ENCODE data around the gene TMC4. TPM values are rescaled to one million over a fixed set of nuclear protein-coding genes. Genes with fewer than 3 reads are reported as not detected.
"Not testable (repeated sequence)": the region's sequence is repeated elsewhere in the genome, so short reads cannot be mapped to it uniquely, and the experiment has no call there.

The TMC4 gene
- total RNA-seq (2014; rRNA removed; shearing (Covaris generic)): not detected in 2 replicates
- polyA plus RNA-seq (2015; cell fraction: cytosol; rRNA removed): 1.0 and 1.2 TPM in 2 replicates
- 1.1 TPM in 1 of 2 replicates, not detected in the other for polyA plus RNA-seq (2015; cell fraction: nucleus; rRNA removed)

- in situ Hi-C loops (cut with HindIII; ENCODE audit: low pct_unique_long_range_greater_than_20kb, low sequenced_read_pairs): no loop called here
These were observed at the start of gene TMC4 for GRCh38 chr19:54172471-54173358. TSS of gene TMC4 (minus strand) at chr19:54173160. CDS start at chr19:54173117, 43 bp downstream.

GRCh38 chr19:54221947-54222346 is 49.0 kb upstream of the TMC4 start:
- DNase-seq (ENCODE audit: low read depth, low spot score); in situ Hi-C loops (cut with HindIII; ENCODE audit: low pct_unique_long_range_greater_than_20kb, low sequenced_read_pairs): not testable (repeated sequence)

More at GRCh38 chr19:54172471-54173358, at the start of gene TMC4:
- DNase-seq (ENCODE audit: low read depth, low spot score): no peak

- in situ Hi-C loops (cut with HindIII; ENCODE audit: low pct_unique_long_range_greater_than_20kb, low sequenced_read_pairs); DNase-seq (ENCODE audit: low read depth, low spot score): not testable (repeated sequence)
These were observed 46.7 kb upstream of the TMC4 start for GRCh38 chr19:54219702-54220101.

- no peak for DNase-seq (ENCODE audit: low read depth, low spot score)
- in situ Hi-C loops (cut with HindIII; ENCODE audit: low pct_unique_long_range_greater_than_20kb, low sequenced_read_pairs): no loop called here
These were observed 46.2 kb upstream of the TMC4 start for GRCh38 chr19:54218960-54219661.

- DNase-seq (ENCODE audit: low read depth, low spot score): no peak
- in situ Hi-C loops (cut with HindIII; ENCODE audit: low pct_unique_long_range_greater_than_20kb, low sequenced_read_pairs): no loop called here
These were observed 45.3 kb upstream of the TMC4 start for GRCh38 chr19:54218259-54218658.

- DNase-seq (ENCODE audit: low read depth, low spot score); in situ Hi-C loops (cut with HindIII; ENCODE audit: low pct_unique_long_range_greater_than_20kb, low sequenced_read_pairs): not testable (repeated sequence)
These were observed 44.7 kb upstream of the TMC4 start for GRCh38 chr19:54217517-54218247.

- DNase-seq (ENCODE audit: low read depth, low spot score): no peak
- in situ Hi-C loops (cut with HindIII; ENCODE audit: low pct_unique_long_range_greater_than_20kb, low sequenced_read_pairs): no loop called here
These were observed 43.9 kb upstream of the TMC4 start for GRCh38 chr19:54216869-54217268.

- in situ Hi-C loops (cut with HindIII; ENCODE audit: low pct_unique_long_range_greater_than_20kb, low sequenced_read_pairs); DNase-seq (ENCODE audit: low read depth, low spot score): not testable (repeated sequence)
These were observed 41.8 kb upstream of the TMC4 start for GRCh38 chr19:54214734-54215133.

GRCh38 chr19:54214217-54214616 is 41.3 kb upstream of the TMC4 start:
- in situ Hi-C loops (cut with HindIII; ENCODE audit: low pct_unique_long_range_greater_than_20kb, low sequenced_read_pairs): not testable (repeated sequence)

GRCh38 chr19:54211235-54211634 is 38.3 kb upstream of the TMC4 start:
- in situ Hi-C loops (cut with HindIII; ENCODE audit: low pct_unique_long_range_greater_than_20kb, low sequenced_read_pairs): no loop called here
- DNase-seq (ENCODE audit: low read depth, low spot score): no peak

More at GRCh38 chr19:54214217-54214616, 41.3 kb upstream of the TMC4 start:
- DNase-seq (ENCODE audit: low read depth, low spot score): not testable (repeated sequence)

GRCh38 chr19:54209811-54210494 is 37.0 kb upstream of the TMC4 start:
- DNase-seq (ENCODE audit: low read depth, low spot score): peak; percentile 97
- in situ Hi-C loops (cut with HindIII; ENCODE audit: low pct_unique_long_range_greater_than_20kb, low sequenced_read_pairs): no loop called here

GRCh38 chr19:54209058-54209810 is 36.3 kb upstream of the TMC4 start:
- peak; percentile 67 for DNase-seq (ENCODE audit: low read depth, low spot score)
- in situ Hi-C loops (cut with HindIII; ENCODE audit: low pct_unique_long_range_greater_than_20kb, low sequenced_read_pairs): no loop called here

- DNase-seq (ENCODE audit: low read depth, low spot score): no peak
- in situ Hi-C loops (cut with HindIII; ENCODE audit: low pct_unique_long_range_greater_than_20kb, low sequenced_read_pairs): no loop called here
These were observed 35.8 kb upstream of the TMC4 start for GRCh38 chr19:54208784-54209057.

- DNase-seq (ENCODE audit: low read depth, low spot score): peak; percentile 33
- in situ Hi-C loops (cut with HindIII; ENCODE audit: low pct_unique_long_range_greater_than_20kb, low sequenced_read_pairs): no loop called here
These were observed 35.2 kb upstream of the TMC4 start for GRCh38 chr19:54207983-54208783.

- in situ Hi-C loops (cut with HindIII; ENCODE audit: low pct_unique_long_range_greater_than_20kb, low sequenced_read_pairs): no loop called here
- DNase-seq (ENCODE audit: low read depth, low spot score): no peak
These were observed 34.7 kb upstream of the TMC4 start for GRCh38 chr19:54207676-54207982.

- DNase-seq (ENCODE audit: low read depth, low spot score); in situ Hi-C loops (cut with HindIII; ENCODE audit: low pct_unique_long_range_greater_than_20kb, low sequenced_read_pairs): not testable (repeated sequence)
These were observed 34.2 kb upstream of the TMC4 start for GRCh38 chr19:54207193-54207592.

Measured in SK-MEL-5 (cell line).